HG03097 (cell line): Measurements from ENCODE around the gene CCHCR1.
"Not testable (repeated sequence)": the region's sequence is repeated elsewhere in the genome, so short reads cannot be mapped to it uniquely, and the experiment has no call there.

ENCODE experiments used
- ATAC-seq: cut with Tn5 transposase; IDR thresholded peaks from one replicate; pipeline ENCODE4 v1.9.1; 2021; ENCODE audit not compliant: unreplicated experiment, low FRiP score

The CCHCR1 gene

GRCh38 chr6:31164475-31165063, 7.0 kb upstream of the CCHCR1 start:
- ATAC-seq: not testable (repeated sequence)

GRCh38 chr6:31163922-31164321, 6.3 kb upstream of the CCHCR1 start:
- no peak for ATAC-seq

- ATAC-seq: no peak
Observed at GRCh38 chr6:31162463-31163165, 5.0 kb upstream of the CCHCR1 start.

GRCh38 chr6:31161216-31162126, 3.9 kb upstream of the CCHCR1 start:
- ATAC-seq: no peak

GRCh38 chr6:31158863-31159855, 1.6 kb upstream of the CCHCR1 start:
- no peak for ATAC-seq

GRCh38 chr6:31158140-31158862, 699 bp upstream of the CCHCR1 start, which contains the start of gene TCF19:
Gene TCF19, plus strand, starts transcription at chr6:31158589. Its CDS starts 881 bp downstream, at chr6:31159470.
- peak; percentile 81 for ATAC-seq

GRCh38 chr6:31156641-31157040, 961 bp downstream of the CCHCR1 start:
- no peak for ATAC-seq

GRCh38 chr6:31154436-31154835, 3.2 kb downstream of the CCHCR1 start:
- no peak for ATAC-seq

- ATAC-seq: no peak
Observed at GRCh38 chr6:31152781-31153180, 4.8 kb downstream of the CCHCR1 start.

- no peak for ATAC-seq
Observed at GRCh38 chr6:31149827-31150447, 7.7 kb downstream of the CCHCR1 start.

- ATAC-seq: no peak
Observed at GRCh38 chr6:31145386-31145785, 12.2 kb downstream of the CCHCR1 start.

GRCh38 chr6:31144970-31145340, 12.6 kb downstream of the CCHCR1 start:
- ATAC-seq: no peak

GRCh38 chr6:31144296-31144969, 13.2 kb downstream of the CCHCR1 start:
- ATAC-seq: no peak

GRCh38 chr6:31143148-31143547, 14.5 kb downstream of the CCHCR1 start:
- no peak for ATAC-seq

GRCh38 chr6:31142361-31142761, 15.2 kb downstream of the CCHCR1 start:
- ATAC-seq: no peak

GRCh38 chr6:31140643-31141042, 17.0 kb downstream of the CCHCR1 start:
- ATAC-seq: no peak

- no peak for ATAC-seq
Observed at GRCh38 chr6:31139599-31139998, 18.0 kb downstream of the CCHCR1 start.

GRCh38 chr6:31138982-31139381, 18.6 kb downstream of the CCHCR1 start, which contains the start of gene PSORS1C2:
Gene PSORS1C2, minus strand, starts transcription at chr6:31139066. Its CDS starts 40 bp downstream, at chr6:31139026.
- ATAC-seq: no peak
